ENCODE results near the gene ERVMER34-1. TPM values are rescaled to one million over a fixed set of nuclear protein-coding genes. Genes with fewer than 3 reads are reported as not detected.

The ERVMER34-1 gene
- total RNA-seq, 1 donor from 2014 or later, result 1.0 TPM

GRCh38 chr4:52752936-52753335 is 1.7 kb upstream of the ERVMER34-1 start:
- DNase-seq, result no peak
- Histone ChIP-seq H3K9me3 (no peaks in the 10 kb centered on the region), H3K4me3 (no peak overlapping the region), H3K27me3 (peaks cover 12% of the 10 kb centered on the region), H3K36me3 (no peaks in the 10 kb centered on the region), H3K27ac (no peak overlapping the region), H3K4me1 (peaks cover 4% of the 10 kb centered on the region)
- TF ChIP-seq CTCF (IDR thresholded peaks at IDR 0.05), result no peak
- ATAC-seq, result no peak
- intact Hi-C loops (cut with DNase I), result no loop called here

GRCh38 chr4:52751487-52751911 is 274 bp upstream of the ERVMER34-1 start:
- ATAC-seq (peak; percentile 96), DNase-seq (peak; percentile 88)
- Histone ChIP-seq H3K27me3 (peaks cover 12% of the 10 kb centered on the region), H3K4me1 (peaks cover 4% of the 10 kb centered on the region), H3K9me3 (no peaks in the 10 kb centered on the region), H3K4me3 (peak overlapping the region; percentile 60), H3K36me3 (no peaks in the 10 kb centered on the region), H3K27ac (no peak overlapping the region)
- intact Hi-C loops (cut with DNase I), result no loop called here
- TF ChIP-seq CTCF (IDR thresholded peaks at IDR 0.05), result no peak

GRCh38 chr4:52750213-52750612 is 1.0 kb downstream of the ERVMER34-1 start:
- intact Hi-C loops (cut with DNase I), result no loop called here
- TF ChIP-seq CTCF (IDR thresholded peaks at IDR 0.05), result no peak
- peaks cover 4% of the 10 kb centered on the region for H3K4me1 ChIP-seq
- H3K27ac ChIP-seq, result no peak overlapping the region
- peaks cover 12% of the 10 kb centered on the region for H3K27me3 ChIP-seq
- DNase-seq (no peak), ATAC-seq (no peak)
- no peaks in the 10 kb centered on the region for H3K36me3 ChIP-seq
- H3K4me3 ChIP-seq, result no peak overlapping the region
- no peaks in the 10 kb centered on the region for H3K9me3 ChIP-seq

- no peak overlapping the region for H3K27ac ChIP-seq
- intact Hi-C loops (cut with DNase I), result loop anchor here (10.0 kb wide), 1 partner anchor 116 kb away; the partner anchor contains the start of gene RASL11B
- no peak for DNase-seq
- H3K9me3 ChIP-seq, result no peaks in the 10 kb centered on the region
- ATAC-seq, result no peak
- peaks cover 12% of the 10 kb centered on the region for H3K27me3 ChIP-seq
- H3K4me3 ChIP-seq, result no peak overlapping the region
- H3K4me1 ChIP-seq, result peaks cover 4% of the 10 kb centered on the region
- no peak for TF ChIP-seq CTCF (IDR thresholded peaks at IDR 0.05)
- no peaks in the 10 kb centered on the region for H3K36me3 ChIP-seq
These were observed 2.8 kb downstream of the ERVMER34-1 start for GRCh38 chr4:52748432-52748831.

- no peak for DNase-seq
- Histone ChIP-seq H3K9me3 (no peaks in the 10 kb centered on the region), H3K4me1 (no peaks in the 10 kb centered on the region), H3K27me3 (peaks cover 1% of the 10 kb centered on the region), H3K36me3 (no peaks in the 10 kb centered on the region), H3K4me3 (no peak overlapping the region), H3K27ac (no peak overlapping the region)
- TF ChIP-seq CTCF (IDR thresholded peaks at IDR 0.05), result no peak
- intact Hi-C loops (cut with DNase I), result loop anchor here (10.0 kb wide), 1 partner anchor 120 kb away; the partner anchor contains the start of gene RASL11B
- ATAC-seq, result no peak
These were observed 6.6 kb downstream of the ERVMER34-1 start for GRCh38 chr4:52744588-52744987.

All from upper lobe of right lung (tissue), 1 donor.